Neural cell (in vitro differentiated cells): ENCODE data around the gene KCTD17. TPM values are rescaled to one million over a fixed set of nuclear protein-coding genes. Genes with fewer than 3 reads are reported as not detected.

Experiments used
- H2AFZ ChIP-seq: fragments of 200-600, 300-800 bp; sonication (generic), shearing (Covaris generic); 2 replicates; pipeline ENCODE4 v1.6.0; 2014; ENCODE audit warnings: low read depth, mild to moderate bottlenecking, antibody characterized with exemption, low read length, moderate library complexity
- H3F3A ChIP-seq: fragments of 200-600 bp; shearing (Covaris generic); 2 replicates; pipeline ENCODE4 v1.6.1; 2016; ENCODE audit warnings: mild to moderate bottlenecking, moderate library complexity, mixed read lengths, antibody characterized with exemption, low read length; ENCODE audit not compliant: insufficient read depth, poor library complexity, severe bottlenecking
- H3K27ac ChIP-seq: fragments of 200-600, 300-800 bp; sonication (generic), shearing (Covaris generic); 2 replicates; pipeline ENCODE4 v1.5.1; 2014; ENCODE audit warnings: mild to moderate bottlenecking, low read length, moderate library complexity
- H3K27me3 ChIP-seq: fragments of 300-800, 200-600 bp; sonication (generic), shearing (Covaris generic); 2 replicates; pipeline ENCODE4 v1.6.0; 2014; ENCODE audit warnings: mild to moderate bottlenecking, low read depth, low read length, moderate library complexity; ENCODE audit not compliant: insufficient read depth
- H3K36me3 ChIP-seq: fragments of 300-800, 200-600 bp; sonication (generic), shearing (Covaris generic); 2 replicates; pipeline ENCODE4 v1.5.1; 2014; ENCODE audit warnings: mild to moderate bottlenecking, antibody characterized with exemption, low read length, moderate library complexity; ENCODE audit not compliant: insufficient read depth
- H3K4me2 ChIP-seq: fragments of 300-800, 200-600 bp; sonication (generic), shearing (Covaris generic); 2 replicates; pipeline ENCODE4 v1.6.0; 2014; ENCODE audit warnings: mild to moderate bottlenecking, low read length
- H3K4me3 ChIP-seq: fragments of 300-800, 200-600 bp; sonication (generic), shearing (Covaris generic); 2 replicates; pipeline ENCODE4 v1.5.1; 2014; ENCODE audit warnings: mild to moderate bottlenecking, low read length, moderate library complexity
- H3K79me2 ChIP-seq: fragments of 200-600 bp; shearing (Covaris generic); replicated peaks from 2 replicates; pipeline ENCODE4 v1.6.0; 2014; ENCODE audit warnings: mild to moderate bottlenecking, low read length, moderate library complexity; ENCODE audit not compliant: insufficient read depth
- H3K9ac ChIP-seq: fragments of 300-800, 200-600 bp; sonication (generic), shearing (Covaris generic); 2 replicates; pipeline ENCODE4 v1.6.1; 2016; ENCODE audit warnings: mild to moderate bottlenecking, low read length, mixed read lengths
- H3K9me2 ChIP-seq: fragments of 200-600 bp; shearing (Covaris generic); 2 replicates; pipeline ENCODE4 v1.6.1; 2016; ENCODE audit warnings: mild to moderate bottlenecking, low read length, mixed read lengths; ENCODE audit not compliant: insufficient read depth
- H3K9me3 ChIP-seq: fragments of 200-600, 300-800 bp; sonication (generic), shearing (Covaris generic); 2 replicates; pipeline ENCODE4 v1.6.1; 2016; ENCODE audit warnings: mild to moderate bottlenecking, mixed run types, low read length, moderate library complexity, mixed read lengths
- H4K20me1 ChIP-seq: fragments of 200-600 bp; shearing (Covaris generic); 2 replicates; pipeline ENCODE4 v1.6.1; 2016; ENCODE audit warnings: mild to moderate bottlenecking, mixed run types; ENCODE audit not compliant: insufficient read depth
- EP300 ChIP-seq: fragments of 450-650 bp; conservative IDR thresholded peaks from 2 replicates; pipeline ENCODE4 v1.6.1; 2014; ENCODE audit warnings: antibody characterized with exemption, mild to moderate bottlenecking, moderate library complexity; ENCODE audit not compliant: poor library complexity, severe bottlenecking
- EZH2 ChIP-seq: fragments of 200-600, 300-800 bp; shearing (Covaris generic), sonication (generic); IDR thresholded peaks from 2 replicates; pipeline ENCODE4 v1.6.1; 2014; ENCODE audit warnings: antibody characterized with exemption, low read length, borderline replicate concordance, mild to moderate bottlenecking; ENCODE audit not compliant: insufficient read depth, poor library complexity, severe bottlenecking
- MXI1 ChIP-seq: fragments of 450-650 bp; conservative IDR thresholded peaks from 2 replicates; pipeline ENCODE4 v1.6.1; 2014; ENCODE audit warnings: antibody characterized with exemption, mild to moderate bottlenecking; ENCODE audit not compliant: poor library complexity, severe bottlenecking
- POLR2AphosphoS5 ChIP-seq: IDR thresholded peaks from 2 replicates; pipeline ENCODE4 v1.6.1; 2012
- RAD21 ChIP-seq: fragments of 450-650 bp; conservative IDR thresholded peaks from 2 replicates; pipeline ENCODE4 v1.6.1; 2014; ENCODE audit warnings: antibody characterized with exemption, mild to moderate bottlenecking, moderate library complexity
- SMC3 ChIP-seq: fragments of 450-650 bp; conservative IDR thresholded peaks from 2 replicates; pipeline ENCODE4 v1.6.1; 2014; ENCODE audit warnings: antibody characterized with exemption, mild to moderate bottlenecking, moderate library complexity; ENCODE audit not compliant: poor library complexity
- TAF1 ChIP-seq: IDR thresholded peaks from 2 replicates; pipeline ENCODE4 v1.6.1; 2012; ENCODE audit warnings: low read depth
- polyA plus RNA-seq: library from polyadenylated mRNA; depleted of rRNA; stranded (reverse); fragments of >200 nt; gene quantifications from 2 replicates; pipeline ENCODE4 v1.2.3, GENCODE V29; 2014
- TF ChIP-seq, protein P1 (sequence below): IDR thresholded peaks from 2 replicates; pipeline ENCODE4 v1.6.1; 2012; ENCODE audit warnings: borderline replicate concordance
- TF ChIP-seq, protein P2 (sequence below): fragments of 450-650 bp; IDR thresholded peaks from 2 replicates; pipeline ENCODE4 v1.5.1; 2014; ENCODE audit warnings: antibody characterized with exemption, mild to moderate bottlenecking, moderate library complexity; ENCODE audit not compliant: poor library complexity, severe bottlenecking

The KCTD17 gene
- polyA plus RNA-seq, 1 donor from 2014 or later: 96.3 TPM

DNA sequence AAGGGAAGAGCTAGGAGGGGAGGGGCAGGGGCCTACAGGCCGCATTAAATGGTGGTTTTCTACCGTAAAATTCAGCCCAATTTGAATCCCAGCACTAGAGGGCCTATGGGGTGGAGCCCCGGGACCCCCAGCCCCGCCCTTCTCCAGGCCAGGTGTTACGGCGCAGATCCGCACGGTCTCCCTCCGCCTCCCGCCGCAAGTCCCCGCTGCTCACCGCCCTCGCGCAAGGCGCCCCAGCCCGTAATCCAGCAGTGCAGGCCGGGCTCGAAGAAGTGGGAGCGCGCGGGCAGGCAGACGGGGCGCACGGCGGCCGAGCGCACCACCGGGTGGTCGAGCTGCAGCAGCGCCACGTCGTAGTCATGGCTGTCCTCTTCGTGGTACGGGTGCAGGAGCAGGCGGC is 17.3 kb downstream of the KCTD17 start:
- Histone ChIP-seq H3K36me3 (no peaks in the 10 kb centered on the region), H3K9ac (no peak overlapping the region), H3K4me2 (no peak overlapping the region), H3K27ac (no peak overlapping the region), H3K4me3 (no peak overlapping the region), H3K79me2 (no peaks in the 10 kb centered on the region), H3K9me3 (no peaks in the 10 kb centered on the region), H2AFZ (no peak overlapping the region), H3K9me2 (no peaks in the 10 kb centered on the region), H3K27me3 (peaks cover 31% of the 10 kb centered on the region), H4K20me1 (no peaks in the 10 kb centered on the region), H3F3A (no peaks in the 10 kb centered on the region)
- TF ChIP-seq, protein P1, sequence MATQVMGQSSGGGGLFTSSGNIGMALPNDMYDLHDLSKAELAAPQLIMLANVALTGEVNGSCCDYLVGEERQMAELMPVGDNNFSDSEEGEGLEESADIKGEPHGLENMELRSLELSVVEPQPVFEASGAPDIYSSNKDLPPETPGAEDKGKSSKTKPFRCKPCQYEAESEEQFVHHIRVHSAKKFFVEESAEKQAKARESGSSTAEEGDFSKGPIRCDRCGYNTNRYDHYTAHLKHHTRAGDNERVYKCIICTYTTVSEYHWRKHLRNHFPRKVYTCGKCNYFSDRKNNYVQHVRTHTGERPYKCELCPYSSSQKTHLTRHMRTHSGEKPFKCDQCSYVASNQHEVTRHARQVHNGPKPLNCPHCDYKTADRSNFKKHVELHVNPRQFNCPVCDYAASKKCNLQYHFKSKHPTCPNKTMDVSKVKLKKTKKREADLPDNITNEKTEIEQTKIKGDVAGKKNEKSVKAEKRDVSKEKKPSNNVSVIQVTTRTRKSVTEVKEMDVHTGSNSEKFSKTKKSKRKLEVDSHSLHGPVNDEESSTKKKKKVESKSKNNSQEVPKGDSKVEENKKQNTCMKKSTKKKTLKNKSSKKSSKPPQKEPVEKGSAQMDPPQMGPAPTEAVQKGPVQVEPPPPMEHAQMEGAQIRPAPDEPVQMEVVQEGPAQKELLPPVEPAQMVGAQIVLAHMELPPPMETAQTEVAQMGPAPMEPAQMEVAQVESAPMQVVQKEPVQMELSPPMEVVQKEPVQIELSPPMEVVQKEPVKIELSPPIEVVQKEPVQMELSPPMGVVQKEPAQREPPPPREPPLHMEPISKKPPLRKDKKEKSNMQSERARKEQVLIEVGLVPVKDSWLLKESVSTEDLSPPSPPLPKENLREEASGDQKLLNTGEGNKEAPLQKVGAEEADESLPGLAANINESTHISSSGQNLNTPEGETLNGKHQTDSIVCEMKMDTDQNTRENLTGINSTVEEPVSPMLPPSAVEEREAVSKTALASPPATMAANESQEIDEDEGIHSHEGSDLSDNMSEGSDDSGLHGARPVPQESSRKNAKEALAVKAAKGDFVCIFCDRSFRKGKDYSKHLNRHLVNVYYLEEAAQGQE: no peak
- TF ChIP-seq MXI1 (no peak), EZH2 (no peak), SMC3 (no peak), RAD21 (no peak), TAF1 (no peak)

DNA sequence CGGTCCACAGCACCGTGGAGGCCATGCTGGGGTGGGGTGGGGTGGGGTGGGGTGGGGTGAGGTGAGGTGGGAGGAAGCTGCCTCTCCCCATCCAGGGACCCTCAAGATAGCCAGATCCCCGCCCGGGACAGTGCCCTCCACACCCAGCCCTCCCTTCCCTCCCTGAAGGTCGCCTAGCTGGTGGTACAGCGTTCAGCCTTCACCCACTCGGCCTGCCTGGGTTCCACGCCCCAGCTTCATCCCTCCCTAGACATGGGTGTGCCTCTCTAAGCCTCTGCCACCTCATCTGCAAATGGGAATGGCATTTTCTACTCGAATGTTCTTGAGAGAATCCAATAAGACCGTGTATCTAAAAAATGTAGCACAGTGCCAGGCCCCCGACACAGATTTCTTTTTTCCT is 17.8 kb downstream of the KCTD17 start:
- Histone ChIP-seq H2AFZ (no peak overlapping the region), H3K9me2 (no peaks in the 10 kb centered on the region), H3K4me2 (no peak overlapping the region), H3K79me2 (no peaks in the 10 kb centered on the region), H3F3A (no peaks in the 10 kb centered on the region), H3K27ac (no peak overlapping the region), H3K9ac (no peak overlapping the region), H3K36me3 (no peaks in the 10 kb centered on the region), H3K9me3 (no peaks in the 10 kb centered on the region), H4K20me1 (no peaks in the 10 kb centered on the region), H3K27me3 (peaks cover 31% of the 10 kb centered on the region), H3K4me3 (no peak overlapping the region)
- TF ChIP-seq RAD21: no peak
- no peak for TF ChIP-seq POLR2AphosphoS5
- no peak for TF ChIP-seq TAF1
- no peak for TF ChIP-seq MXI1
- TF ChIP-seq, protein P2, sequence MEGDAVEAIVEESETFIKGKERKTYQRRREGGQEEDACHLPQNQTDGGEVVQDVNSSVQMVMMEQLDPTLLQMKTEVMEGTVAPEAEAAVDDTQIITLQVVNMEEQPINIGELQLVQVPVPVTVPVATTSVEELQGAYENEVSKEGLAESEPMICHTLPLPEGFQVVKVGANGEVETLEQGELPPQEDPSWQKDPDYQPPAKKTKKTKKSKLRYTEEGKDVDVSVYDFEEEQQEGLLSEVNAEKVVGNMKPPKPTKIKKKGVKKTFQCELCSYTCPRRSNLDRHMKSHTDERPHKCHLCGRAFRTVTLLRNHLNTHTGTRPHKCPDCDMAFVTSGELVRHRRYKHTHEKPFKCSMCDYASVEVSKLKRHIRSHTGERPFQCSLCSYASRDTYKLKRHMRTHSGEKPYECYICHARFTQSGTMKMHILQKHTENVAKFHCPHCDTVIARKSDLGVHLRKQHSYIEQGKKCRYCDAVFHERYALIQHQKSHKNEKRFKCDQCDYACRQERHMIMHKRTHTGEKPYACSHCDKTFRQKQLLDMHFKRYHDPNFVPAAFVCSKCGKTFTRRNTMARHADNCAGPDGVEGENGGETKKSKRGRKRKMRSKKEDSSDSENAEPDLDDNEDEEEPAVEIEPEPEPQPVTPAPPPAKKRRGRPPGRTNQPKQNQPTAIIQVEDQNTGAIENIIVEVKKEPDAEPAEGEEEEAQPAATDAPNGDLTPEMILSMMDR: no peak
- TF ChIP-seq EP300: no peak
- TF ChIP-seq, protein P1: no peak
- TF ChIP-seq SMC3: no peak
- TF ChIP-seq EZH2: no peak
